HepG2 (cell line): ENCODE results near the gene BBC3. TPM values are rescaled to one million over a fixed set of nuclear protein-coding genes. Genes with fewer than 3 reads are reported as not detected.

Experiments used
- ARNT2 ChIP-seq: sonication (generic); formaldehyde crosslinking; IDR thresholded peaks from 2 replicates; pipeline ENCODE4 v1.8.0; 2022; ENCODE audit warnings: mild to moderate bottlenecking, low read depth, missing genetic modification reagents, moderate library complexity
- ARNTL ChIP-seq: sonication (generic); formaldehyde crosslinking; IDR thresholded peaks from 2 replicates; pipeline ENCODE4 v1.4.0; 2020; ENCODE audit warnings: mild to moderate bottlenecking, missing genetic modification reagents
- CEBPG ChIP-seq: IDR thresholded peaks from 2 replicates; pipeline ENCODE4 v1.6.1; 2016
- DMAP1 ChIP-seq: IDR thresholded peaks from 2 replicates; pipeline ENCODE4 v1.6.1; 2016
- FOXC1 ChIP-seq: sonication (generic); formaldehyde crosslinking; IDR thresholded peaks from 2 replicates; pipeline ENCODE4 v1.8.0; 2022; ENCODE audit warnings: mild to moderate bottlenecking, missing genetic modification reagents, borderline replicate concordance
- GATAD1 ChIP-seq: IDR thresholded peaks from 2 replicates; pipeline ENCODE4 v1.6.1; 2016; ENCODE audit warnings: missing genetic modification reagents, missing compliant biosample characterization
- HNRNPLL ChIP-seq: fragments of 200-400 bp; formaldehyde crosslinking; IDR thresholded peaks from 2 replicates; pipeline ENCODE4 v1.6.1; 2017; ENCODE audit warnings: mild to moderate bottlenecking, low read depth, low read length; ENCODE audit not compliant: poor library complexity, severe bottlenecking
- RXRA ChIP-seq: sonication (generic); formaldehyde crosslinking; IDR thresholded peaks from 2 replicates; pipeline ENCODE4 v1.5.1; 2020; ENCODE audit warnings: missing genetic modification reagents
- SOX13 ChIP-seq, 3 experiments: fragments of 450-650 bp in 1 of 3; sonication (generic) in 1 of 3; formaldehyde crosslinking in 1 of 3; IDR thresholded peaks in 2 of 3; conservative IDR thresholded peaks in 1 of 3; 2 replicates each; pipeline versions ENCODE4 v1.5.0 to v1.6.1; 2016 to 2020; ENCODE audit warnings: antibody characterized with exemption in 1 of 3, mild to moderate bottlenecking in 1 of 3, missing compliant biosample characterization in 1 of 3, missing genetic modification reagents in 1 of 3, moderate library complexity in 1 of 3
- TBX2 ChIP-seq: sonication (generic); formaldehyde crosslinking; IDR thresholded peaks from 2 replicates; pipeline ENCODE4 v1.5.0; 2020; ENCODE audit warnings: missing genetic modification reagents, mild to moderate bottlenecking, borderline replicate concordance
- ZC3H4 ChIP-seq: sonication (generic); formaldehyde crosslinking; IDR thresholded peaks from 2 replicates; pipeline ENCODE4 v1.4.0; 2020; ENCODE audit warnings: missing genetic modification reagents, borderline replicate concordance
- ZNF598 ChIP-seq: sonication (generic); formaldehyde crosslinking; IDR thresholded peaks from 2 replicates; pipeline ENCODE4 v1.5.1; 2020; ENCODE audit warnings: mild to moderate bottlenecking, missing genetic modification reagents, borderline replicate concordance
- ZNF749 ChIP-seq: sonication (generic); formaldehyde crosslinking; IDR thresholded peaks from 2 replicates; pipeline ENCODE4 v1.8.0; 2022; ENCODE audit warnings: mild to moderate bottlenecking, missing genetic modification reagents, moderate library complexity, borderline replicate concordance
- ZNF772 ChIP-seq: sonication (generic); formaldehyde crosslinking; IDR thresholded peaks from 2 replicates; pipeline ENCODE4 v1.5.0; 2020; ENCODE audit warnings: mild to moderate bottlenecking, missing genetic modification reagents
- ZNF788 ChIP-seq: sonication (generic); formaldehyde crosslinking; IDR thresholded peaks from 2 replicates; pipeline ENCODE4 v1.5.0; 2020; ENCODE audit warnings: mild to moderate bottlenecking, missing genetic modification reagents, borderline replicate concordance
- ZSCAN31 ChIP-seq: sonication (generic); formaldehyde crosslinking; IDR thresholded peaks from 2 replicates; pipeline ENCODE4 v1.5.0; 2020; ENCODE audit warnings: low read depth, mild to moderate bottlenecking, missing genetic modification reagents
- polyA plus RNA-seq, 8 experiments: library from polyadenylated mRNA; depleted of rRNA in 3 of 8; stranded (reverse) in 7 of 8; unstranded in 1 of 8; fragments of >200 nt; fragmentation: Illumina TruSeq in 4 of 8; extraction: Trizol in 4 of 8; gene quantifications; 2 replicates each; pipeline versions ENCODE4 v1.2.1 to v1.2.3, GENCODE V29; 2011 to 2016; ENCODE audit warnings: low read depth in 4 of 8, missing spikeins in 1 of 8, mixed read lengths in 1 of 8; ENCODE audit not compliant: insufficient read depth in 1 of 8
- total RNA-seq, 5 experiments: library from RNA; depleted of rRNA; stranded (reverse); fragments of >200 nt; fragmentation: Illumina TruSeq; extraction: Trizol; gene quantifications; 2 replicates each; pipeline ENCODE4 v1.2.3, GENCODE V29; 2016; ENCODE audit warnings: low read depth in 1 of 5
- TF ChIP-seq, protein P1 (sequence below): fragments of 450-650 bp; IDR thresholded peaks from 2 replicates; pipeline ENCODE4 v1.6.1; 2016
- TF ChIP-seq, protein P2 (sequence below): sonication (generic); formaldehyde crosslinking; IDR thresholded peaks from 2 replicates; pipeline ENCODE4 v1.4.0; 2020; ENCODE audit warnings: missing genetic modification reagents, borderline replicate concordance
- TF ChIP-seq, protein P3 (sequence below): sonication (generic); formaldehyde crosslinking; IDR thresholded peaks from 2 replicates; pipeline ENCODE4 v1.4.0; 2020; ENCODE audit warnings: missing genetic modification reagents
- TF ChIP-seq, protein P4 (sequence below): IDR thresholded peaks from 2 replicates; pipeline ENCODE4 v1.6.1; 2016; ENCODE audit warnings: mild to moderate bottlenecking, missing biosample characterization, missing genetic modification reagents

The BBC3 gene
- total and polyA plus RNA-seq, 2 of the 13 experiments (the other 11 are each of a cell fraction or from before 2014, with no cell fraction given) = 6.1 to 8.8 TPM

DNA sequence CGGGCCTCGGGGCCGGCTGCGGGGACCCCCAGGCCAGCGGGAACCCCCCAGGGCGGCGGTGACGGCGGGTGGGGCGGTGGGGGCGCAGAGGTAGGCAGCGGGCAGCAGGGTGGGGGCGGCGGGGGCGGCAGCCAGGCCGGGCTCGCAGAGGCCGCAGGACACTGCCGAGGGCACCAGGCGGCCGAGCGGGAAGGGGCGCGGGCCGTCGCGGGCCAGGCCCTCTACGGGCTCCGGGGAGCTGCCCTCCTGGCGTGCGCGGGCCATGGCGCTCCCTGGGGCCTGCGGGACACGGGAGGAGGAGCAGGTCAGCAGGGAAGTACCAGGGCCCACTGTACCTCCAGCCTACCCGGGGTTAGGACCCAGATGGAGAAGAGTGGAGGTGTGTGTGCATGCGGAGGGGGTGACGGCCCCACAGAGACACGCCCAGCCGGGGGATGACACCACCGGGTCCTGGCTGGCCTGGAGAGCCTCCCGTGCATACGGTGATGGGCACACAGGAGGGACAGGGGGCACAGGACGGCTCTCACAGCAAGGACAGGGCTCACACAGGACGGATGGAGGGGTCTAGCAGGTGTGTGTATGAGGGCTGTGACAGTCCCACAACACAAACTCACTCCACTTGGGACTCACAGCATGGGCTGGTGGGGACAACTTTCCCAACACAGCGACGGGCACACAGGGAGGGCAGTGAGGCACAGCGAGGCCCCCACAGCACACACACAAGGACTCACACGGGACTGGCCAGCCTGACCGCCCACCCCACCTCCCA is 2.6 kb downstream of the BBC3 start (continued):
- 0 out of 2 replicates have a peak, but pooled peaks have one; percentile 33 for TF ChIP-seq ARNTL
- TF ChIP-seq ARNT2 (CRISPR knock-in tag) = peak; percentile 60; the same call in 1 of the 2 replicates
- peak; percentile 34; the same call in 1 of the 2 replicates for TF ChIP-seq TBX2 (CRISPR knock-in tag)
- TF ChIP-seq ZSCAN31 (CRISPR knock-in tag) = 0 out of 2 replicates have a peak, but pooled peaks have one; percentile 22
- TF ChIP-seq ZC3H4 (CRISPR knock-in tag) = 0 out of 2 replicates have a peak, but pooled peaks have one; percentile 50
- TF ChIP-seq, protein P1, sequence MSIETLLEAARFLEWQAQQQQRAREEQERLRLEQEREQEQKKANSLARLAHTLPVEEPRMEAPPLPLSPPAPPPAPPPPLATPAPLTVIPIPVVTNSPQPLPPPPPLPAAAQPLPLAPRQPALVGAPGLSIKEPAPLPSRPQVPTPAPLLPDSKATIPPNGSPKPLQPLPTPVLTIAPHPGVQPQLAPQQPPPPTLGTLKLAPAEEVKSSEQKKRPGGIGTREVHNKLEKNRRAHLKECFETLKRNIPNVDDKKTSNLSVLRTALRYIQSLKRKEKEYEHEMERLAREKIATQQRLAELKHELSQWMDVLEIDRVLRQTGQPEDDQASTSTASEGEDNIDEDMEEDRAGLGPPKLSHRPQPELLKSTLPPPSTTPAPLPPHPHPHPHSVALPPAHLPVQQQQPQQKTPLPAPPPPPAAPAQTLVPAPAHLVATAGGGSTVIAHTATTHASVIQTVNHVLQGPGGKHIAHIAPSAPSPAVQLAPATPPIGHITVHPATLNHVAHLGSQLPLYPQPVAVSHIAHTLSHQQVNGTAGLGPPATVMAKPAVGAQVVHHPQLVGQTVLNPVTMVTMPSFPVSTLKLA = no peak
- peak; percentile 17 for TF ChIP-seq HNRNPLL
- 0 out of 2 replicates have a peak, but pooled peaks have one; percentile 69 for TF ChIP-seq ZNF598
- 0 out of 2 replicates have a peak, but pooled peaks have one; percentile 28 for TF ChIP-seq ZNF788 (CRISPR knock-in tag)
- peak; percentile 20; the same call in 1 of the 2 replicates for TF ChIP-seq ZNF772 (CRISPR knock-in tag)
- TF ChIP-seq RXRA = peak; percentile 61
- 0 out of 2 replicates have a peak, but pooled peaks have one; percentile 1 for TF ChIP-seq ZNF749 (CRISPR knock-in tag)
- 0 out of 2 replicates have a peak, but pooled peaks have one; percentile 27 for TF ChIP-seq DMAP1 (CRISPR knock-in tag)
- TF ChIP-seq, protein P2, sequence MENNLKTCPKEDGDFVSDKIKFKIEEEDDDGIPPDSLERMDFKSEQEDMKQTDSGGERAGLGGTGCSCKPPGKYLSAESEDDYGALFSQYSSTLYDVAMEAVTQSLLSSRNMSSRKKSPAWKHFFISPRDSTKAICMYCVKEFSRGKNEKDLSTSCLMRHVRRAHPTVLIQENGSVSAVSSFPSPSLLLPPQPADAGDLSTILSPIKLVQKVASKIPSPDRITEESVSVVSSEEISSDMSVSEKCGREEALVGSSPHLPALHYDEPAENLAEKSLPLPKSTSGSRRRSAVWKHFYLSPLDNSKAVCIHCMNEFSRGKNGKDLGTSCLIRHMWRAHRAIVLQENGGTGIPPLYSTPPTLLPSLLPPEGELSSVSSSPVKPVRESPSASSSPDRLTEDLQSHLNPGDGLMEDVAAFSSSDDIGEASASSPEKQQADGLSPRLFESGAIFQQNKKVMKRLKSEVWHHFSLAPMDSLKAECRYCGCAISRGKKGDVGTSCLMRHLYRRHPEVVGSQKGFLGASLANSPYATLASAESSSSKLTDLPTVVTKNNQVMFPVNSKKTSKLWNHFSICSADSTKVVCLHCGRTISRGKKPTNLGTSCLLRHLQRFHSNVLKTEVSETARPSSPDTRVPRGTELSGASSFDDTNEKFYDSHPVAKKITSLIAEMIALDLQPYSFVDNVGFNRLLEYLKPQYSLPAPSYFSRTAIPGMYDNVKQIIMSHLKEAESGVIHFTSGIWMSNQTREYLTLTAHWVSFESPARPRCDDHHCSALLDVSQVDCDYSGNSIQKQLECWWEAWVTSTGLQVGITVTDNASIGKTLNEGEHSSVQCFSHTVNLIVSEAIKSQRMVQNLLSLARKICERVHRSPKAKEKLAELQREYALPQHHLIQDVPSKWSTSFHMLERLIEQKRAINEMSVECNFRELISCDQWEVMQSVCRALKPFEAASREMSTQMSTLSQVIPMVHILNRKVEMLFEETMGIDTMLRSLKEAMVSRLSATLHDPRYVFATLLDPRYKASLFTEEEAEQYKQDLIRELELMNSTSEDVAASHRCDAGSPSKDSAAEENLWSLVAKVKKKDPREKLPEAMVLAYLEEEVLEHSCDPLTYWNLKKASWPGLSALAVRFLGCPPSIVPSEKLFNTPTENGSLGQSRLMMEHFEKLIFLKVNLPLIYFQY (CRISPR knock-in tag) = peak; percentile 25; the same call in 1 of the 2 replicates
- TF ChIP-seq, protein P3, sequence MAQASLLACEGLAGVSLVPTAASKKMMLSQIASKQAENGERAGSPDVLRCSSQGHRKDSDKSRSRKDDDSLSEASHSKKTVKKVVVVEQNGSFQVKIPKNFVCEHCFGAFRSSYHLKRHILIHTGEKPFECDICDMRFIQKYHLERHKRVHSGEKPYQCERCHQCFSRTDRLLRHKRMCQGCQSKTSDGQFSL (CRISPR knock-in tag) = peak; percentile 73; the same call in 1 of the 2 replicates
- 0 out of 2 replicates have a peak, but pooled peaks have one; percentile 34 for TF ChIP-seq FOXC1
- no peak for TF ChIP-seq SOX13 (IDR thresholded peaks at IDR 0.05)
- TF ChIP-seq SOX13 (CRISPR knock-in tag; conservative IDR thresholded peaks at IDR 0.05 in 1 of 2, IDR thresholded peaks at IDR 0.05 in 1 of 2) = peak in 1 of 2 experiments; percentile 37; a peak in 2 of 4 replicates
- TF ChIP-seq, protein P4, sequence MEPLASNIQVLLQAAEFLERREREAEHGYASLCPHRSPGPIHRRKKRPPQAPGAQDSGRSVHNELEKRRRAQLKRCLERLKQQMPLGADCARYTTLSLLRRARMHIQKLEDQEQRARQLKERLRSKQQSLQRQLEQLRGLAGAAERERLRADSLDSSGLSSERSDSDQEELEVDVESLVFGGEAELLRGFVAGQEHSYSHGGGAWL = 0 out of 2 replicates have a peak, but pooled peaks have one; percentile 35
- peak; percentile 36; the same call in 1 of the 2 replicates for TF ChIP-seq GATAD1 (CRISPR knock-in tag)
- TF ChIP-seq CEBPG (CRISPR knock-in tag) = peak; percentile 22; the same call in 1 of the 2 replicates
